ENCODE results near the gene TARS1. TPM values are rescaled to one million over a fixed set of nuclear protein-coding genes. Genes with fewer than 3 reads are reported as not detected.

TARS1 gene
- total RNA-seq, 1 experiment from 2014 or later, result 417 TPM

DNA sequence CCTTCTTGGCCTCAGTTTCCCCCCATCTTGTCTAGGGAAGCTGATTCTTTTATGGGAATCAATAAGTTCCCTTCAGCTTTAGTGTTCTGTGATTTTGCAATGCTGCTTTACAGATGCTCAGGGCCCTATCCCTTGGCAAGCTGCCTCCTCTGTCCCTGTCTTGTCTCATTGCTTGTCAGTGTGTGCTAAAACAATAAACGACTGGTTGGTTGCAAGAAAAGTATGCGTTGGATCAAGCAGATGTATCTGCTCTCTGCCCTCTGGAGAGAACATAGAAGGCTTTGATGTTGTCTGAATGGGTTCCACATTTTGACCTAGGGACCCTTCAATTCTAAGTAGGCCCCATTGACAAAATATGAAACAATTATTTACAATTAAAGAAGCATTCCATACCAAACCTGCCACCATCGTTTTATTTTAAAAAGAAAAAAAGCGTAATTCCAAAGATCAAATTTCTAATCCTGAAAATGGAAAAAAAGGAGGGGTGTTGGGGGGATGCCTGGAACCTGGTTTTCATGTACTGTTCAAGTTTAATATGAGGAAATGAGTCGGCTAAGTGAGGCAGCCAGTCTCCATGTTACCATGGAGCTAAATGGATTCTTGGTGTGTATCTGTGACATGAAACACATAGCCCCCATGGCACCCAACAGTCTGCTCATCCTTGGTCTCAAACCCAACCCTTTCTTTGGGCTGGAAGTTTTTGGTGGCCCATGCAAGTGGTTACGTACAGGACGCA, 31.2 kb upstream of the TARS1 start:
- no peaks in the 10 kb centered on the region for H3K23me2 ChIP-seq (ENCODE audit: insufficient read length, low read depth, low read length, poor library complexity, severe bottlenecking)
- H3K23ac ChIP-seq (ENCODE audit: insufficient read length, low read depth, low read length), result no peak overlapping the region
- H3K27me3 ChIP-seq (ENCODE audit: insufficient read depth, low read length), result no peaks in the 10 kb centered on the region
- H4K8ac ChIP-seq (replicated peaks; ENCODE audit: insufficient read length, low read depth, low read length), result no peak overlapping the region
- H3K18ac ChIP-seq (ENCODE audit: insufficient read length, low read depth, low read length), result no peak overlapping the region
- H3K9me3 ChIP-seq (ENCODE audit: control insufficient read depth, low read depth, low read length), result no peaks in the 10 kb centered on the region
- no peak overlapping the region for H2AK5ac ChIP-seq (ENCODE audit: insufficient read length, low read length)
- Mint-ChIP-seq H3K4me1 (peaks cover 6 to 10% of the 10 kb centered on the region in 2 experiments), H3K9me3 (peaks cover 0 to 2% of the 10 kb centered on the region in 2 experiments; a peak in 2 of 5 replicates), H3K36me3 (ENCODE audit: insufficient read depth in 1 of 3, low read depth in 3 of 3) (no peaks in the 10 kb centered on the region), H3K4me3 (no peak overlapping the region), H3K27me3 (ENCODE audit: low read depth) (no peaks in the 10 kb centered on the region; the same call in 1 of the 2 replicates), H3K27ac (no peak overlapping the region)
- H2BK12ac ChIP-seq (ENCODE audit: insufficient read length, low read depth, low read length), result no peak overlapping the region
- DNase-seq, result no peak
- no peak overlapping the region for H3K56ac ChIP-seq (ENCODE audit: insufficient read length, low read depth, low read length)
- H3K4me2 ChIP-seq (ENCODE audit: insufficient read depth, insufficient read length, low read length), result no peak overlapping the region
- no peak overlapping the region for H2BK120ac ChIP-seq (ENCODE audit: low read depth, low read length, poor library complexity, severe bottlenecking)
- no peak overlapping the region for H4K5ac ChIP-seq (ENCODE audit: insufficient read length, low read depth, low read length)
- no peaks in the 10 kb centered on the region for H3K4me1 ChIP-seq (ENCODE audit: insufficient read depth, low read length)
- H2BK5ac ChIP-seq (ENCODE audit: insufficient read length, low read length), result no peak overlapping the region
- TF ChIP-seq CTCF (conservative IDR thresholded peaks at IDR 0.05), result no peak
- no CpG with 5 or more reads among the region's 7 CpGs for WGBS (ENCODE audit: extremely low coverage, insufficient read length, low lambda C conversion rate)
- no peak overlapping the region for H2BK15ac ChIP-seq (ENCODE audit: low read depth, low read length)
- H3K27ac ChIP-seq (ENCODE audit: insufficient read length, low read depth, low read length), result no peak overlapping the region
- no peaks in the 10 kb centered on the region for H3K79me2 ChIP-seq (ENCODE audit: insufficient read depth, low read length)
- no peak overlapping the region for H2AFZ ChIP-seq (ENCODE audit: low read length)
- no peak overlapping the region for H2BK20ac ChIP-seq (ENCODE audit: low read depth, low read length, poor library complexity, severe bottlenecking)
- H3T11ph ChIP-seq (ENCODE audit: low read length), result no peak overlapping the region
- no peak overlapping the region for H3K14ac ChIP-seq (ENCODE audit: insufficient read depth, low read length)
- H3K4ac ChIP-seq (ENCODE audit: low read depth, low read length), result no peak overlapping the region
- H3K79me1 ChIP-seq (ENCODE audit: insufficient read depth, low read depth, low read length, poor library complexity, severe bottlenecking), result no peaks in the 10 kb centered on the region
- H4K91ac ChIP-seq (ENCODE audit: insufficient read length, low read depth, low read length), result no peak overlapping the region
- no peaks in the 10 kb centered on the region for H4K20me1 ChIP-seq (ENCODE audit: control insufficient read depth, insufficient read depth, insufficient read length)
- H3K9ac ChIP-seq (ENCODE audit: extremely low read depth, insufficient read length, low read length), result no peak overlapping the region
